Measurements from ENCODE around the gene GPR42.

GPR42 gene

GRCh38 chr19:35352448-35353304, 18.2 kb upstream of the GPR42 start:
- no peaks in the 10 kb centered on the region for H3K79me2 ChIP-seq (ENCODE audit: insufficient read depth, low read length)
- H3K4me3 ChIP-seq (ENCODE audit: low read length, poor library complexity, severe bottlenecking) = no peak overlapping the region
- H3K36me3 ChIP-seq (ENCODE audit: insufficient read depth, low read length) = no peaks in the 10 kb centered on the region
- H3K9me2 ChIP-seq (replicated peaks; ENCODE audit: low read depth, low read length) = no peaks in the 10 kb centered on the region
- no peaks in the 10 kb centered on the region for H3K9me3 ChIP-seq (ENCODE audit: insufficient read depth, low read depth, low read length)
- peak overlapping the region; percentile 51; the same call in 1 of the 2 replicates for H2AFZ ChIP-seq (ENCODE audit: low read length)
- no peak overlapping the region for H3K9ac ChIP-seq (ENCODE audit: low read depth, low read length, poor library complexity, severe bottlenecking)
- H3F3A ChIP-seq (ENCODE audit: low read depth) = no peaks in the 10 kb centered on the region
- no peaks in the 10 kb centered on the region for H3K27me3 ChIP-seq (ENCODE audit: insufficient read depth, low read length, poor library complexity, severe bottlenecking)
- H4K20me1 ChIP-seq (ENCODE audit: insufficient read depth, low read length, poor library complexity, severe bottlenecking) = no peaks in the 10 kb centered on the region
- peaks cover 12% of the 10 kb centered on the region for H3K4me1 ChIP-seq (ENCODE audit: insufficient read depth, low read length, poor library complexity, severe bottlenecking)
- TF ChIP-seq, protein P1, sequence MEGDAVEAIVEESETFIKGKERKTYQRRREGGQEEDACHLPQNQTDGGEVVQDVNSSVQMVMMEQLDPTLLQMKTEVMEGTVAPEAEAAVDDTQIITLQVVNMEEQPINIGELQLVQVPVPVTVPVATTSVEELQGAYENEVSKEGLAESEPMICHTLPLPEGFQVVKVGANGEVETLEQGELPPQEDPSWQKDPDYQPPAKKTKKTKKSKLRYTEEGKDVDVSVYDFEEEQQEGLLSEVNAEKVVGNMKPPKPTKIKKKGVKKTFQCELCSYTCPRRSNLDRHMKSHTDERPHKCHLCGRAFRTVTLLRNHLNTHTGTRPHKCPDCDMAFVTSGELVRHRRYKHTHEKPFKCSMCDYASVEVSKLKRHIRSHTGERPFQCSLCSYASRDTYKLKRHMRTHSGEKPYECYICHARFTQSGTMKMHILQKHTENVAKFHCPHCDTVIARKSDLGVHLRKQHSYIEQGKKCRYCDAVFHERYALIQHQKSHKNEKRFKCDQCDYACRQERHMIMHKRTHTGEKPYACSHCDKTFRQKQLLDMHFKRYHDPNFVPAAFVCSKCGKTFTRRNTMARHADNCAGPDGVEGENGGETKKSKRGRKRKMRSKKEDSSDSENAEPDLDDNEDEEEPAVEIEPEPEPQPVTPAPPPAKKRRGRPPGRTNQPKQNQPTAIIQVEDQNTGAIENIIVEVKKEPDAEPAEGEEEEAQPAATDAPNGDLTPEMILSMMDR (conservative IDR thresholded peaks at IDR 0.05; ENCODE audit: low read length) = peak; percentile 87
- TF ChIP-seq EZH2phosphoT487 (IDR thresholded peaks at IDR 0.05; ENCODE audit: borderline replicate concordance) = no peak
- peak overlapping the region; percentile 45 for H3K4me2 ChIP-seq (ENCODE audit: low read depth, low read length, poor library complexity, severe bottlenecking)

- H3K36me3 ChIP-seq (ENCODE audit: insufficient read depth, low read length) = no peaks in the 10 kb centered on the region
- no peaks in the 10 kb centered on the region for H3F3A ChIP-seq (ENCODE audit: low read depth)
- H3K4me2 ChIP-seq (ENCODE audit: low read depth, low read length, poor library complexity, severe bottlenecking) = no peak overlapping the region
- no peaks in the 10 kb centered on the region for H3K9me2 ChIP-seq (replicated peaks; ENCODE audit: low read depth, low read length)
- H4K20me1 ChIP-seq (ENCODE audit: insufficient read depth, low read length, poor library complexity, severe bottlenecking) = no peaks in the 10 kb centered on the region
- no peak overlapping the region for H3K9ac ChIP-seq (ENCODE audit: low read depth, low read length, poor library complexity, severe bottlenecking)
- no peak overlapping the region for H3K4me3 ChIP-seq (ENCODE audit: low read length, poor library complexity, severe bottlenecking)
- no peaks in the 10 kb centered on the region for H3K9me3 ChIP-seq (ENCODE audit: insufficient read depth, low read depth, low read length)
- no peak overlapping the region for H2AFZ ChIP-seq (ENCODE audit: low read length)
- H3K4me1 ChIP-seq (ENCODE audit: insufficient read depth, low read length, poor library complexity, severe bottlenecking) = peaks cover 9% of the 10 kb centered on the region
- H3K27me3 ChIP-seq (ENCODE audit: insufficient read depth, low read length, poor library complexity, severe bottlenecking) = no peaks in the 10 kb centered on the region
- TF ChIP-seq EZH2phosphoT487 (IDR thresholded peaks at IDR 0.05; ENCODE audit: borderline replicate concordance) = no peak
- TF ChIP-seq, protein P1 (conservative IDR thresholded peaks at IDR 0.05; ENCODE audit: low read length) = no peak
- no peaks in the 10 kb centered on the region for H3K79me2 ChIP-seq (ENCODE audit: insufficient read depth, low read length)
Observed at GRCh38 chr19:35353635-35354034, 17.2 kb upstream of the GPR42 start.

DNA sequence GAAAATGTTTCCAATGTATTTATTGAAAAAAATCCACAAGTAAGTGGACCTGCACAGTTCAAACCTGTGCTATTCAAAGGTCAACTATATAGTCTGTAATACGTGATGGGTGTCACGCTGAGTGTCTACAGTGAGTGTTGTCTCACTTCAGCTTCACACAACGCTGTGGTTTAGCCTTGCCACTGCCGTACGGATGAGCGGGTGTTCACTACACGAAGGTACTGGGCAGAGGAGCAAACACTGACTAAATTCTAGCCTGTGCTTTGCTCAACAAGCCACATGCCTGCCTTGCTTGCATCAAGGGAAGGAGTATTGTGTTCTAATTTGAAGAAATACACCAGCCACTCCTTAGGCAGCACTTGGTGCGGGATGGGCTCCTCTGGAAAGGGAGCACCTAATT, 16.0 kb upstream of the GPR42 start:
- H3K9me3 ChIP-seq (ENCODE audit: insufficient read depth, low read depth, low read length) = no peaks in the 10 kb centered on the region
- no peaks in the 10 kb centered on the region for H3F3A ChIP-seq (ENCODE audit: low read depth)
- no peaks in the 10 kb centered on the region for H3K27me3 ChIP-seq (ENCODE audit: insufficient read depth, low read length, poor library complexity, severe bottlenecking)
- H3K9ac ChIP-seq (ENCODE audit: low read depth, low read length, poor library complexity, severe bottlenecking) = no peak overlapping the region
- no peaks in the 10 kb centered on the region for H3K79me2 ChIP-seq (ENCODE audit: insufficient read depth, low read length)
- no peaks in the 10 kb centered on the region for H3K9me2 ChIP-seq (replicated peaks; ENCODE audit: low read depth, low read length)
- no peaks in the 10 kb centered on the region for H3K36me3 ChIP-seq (ENCODE audit: insufficient read depth, low read length)
- H3K4me1 ChIP-seq (ENCODE audit: insufficient read depth, low read length, poor library complexity, severe bottlenecking) = peaks cover 3% of the 10 kb centered on the region
- no peak overlapping the region for H2AFZ ChIP-seq (ENCODE audit: low read length)
- TF ChIP-seq EZH2phosphoT487 (IDR thresholded peaks at IDR 0.05; ENCODE audit: borderline replicate concordance) = no peak
- TF ChIP-seq, protein P1 (conservative IDR thresholded peaks at IDR 0.05; ENCODE audit: low read length) = no peak
- H3K4me2 ChIP-seq (ENCODE audit: low read depth, low read length, poor library complexity, severe bottlenecking) = no peak overlapping the region
- H4K20me1 ChIP-seq (ENCODE audit: insufficient read depth, low read length, poor library complexity, severe bottlenecking) = no peaks in the 10 kb centered on the region
- H3K4me3 ChIP-seq (ENCODE audit: low read length, poor library complexity, severe bottlenecking) = no peak overlapping the region

All from Loucy (cell line).